ENCODE data around the gene BSG.

GRCh38 chr19:588093-588740 lies 15.8 kb downstream of the BSG start:
- TF ChIP-seq HSF4 (CRISPR knock-in tag; IDR thresholded peaks at IDR 0.05; ENCODE audit: borderline replicate concordance) (no peak), MEF2D (tag; conservative IDR thresholded peaks at IDR 0.05; ENCODE audit: low read depth) (no peak), EZH2 (IDR thresholded peaks at IDR 0.05; ENCODE audit: borderline replicate concordance, low read depth, low read length) (no peak), KLF16 (IDR thresholded peaks at IDR 0.05) (no peak), MYNN (IDR thresholded peaks at IDR 0.05) (peak; percentile 19; the same call in 1 of the 2 replicates), MYNN (CRISPR knock-in tag; IDR thresholded peaks at IDR 0.05) (no peak), ATF2 (CRISPR knock-in tag; IDR thresholded peaks at IDR 0.05) (no peak), ATF6 (CRISPR knock-in tag; IDR thresholded peaks at IDR 0.05) (no peak), SETDB1 (IDR thresholded peaks at IDR 0.05; ENCODE audit: low read length) (no peak), MEIS2 (IDR thresholded peaks at IDR 0.05; ENCODE audit: partially characterized antibody) (no peak), ZNF766 (CRISPR knock-in tag; conservative IDR thresholded peaks at IDR 0.05) (no peak)
